Loucy (cell line): ENCODE data around the gene SLC25A13.

Source experiments
- H2AFZ ChIP-seq: fragments of 200-600 bp; sonication (generic); 2 replicates; pipeline ENCODE4 v1.6.0; 2016; ENCODE audit warnings: antibody characterized with exemption, mild to moderate bottlenecking, low read length, moderate library complexity
- H3F3A ChIP-seq: fragments of 200-600 bp; 2 replicates; pipeline ENCODE4 v1.6.0; 2016; ENCODE audit warnings: antibody characterized with exemption, low read depth, mild to moderate bottlenecking
- H3K27me3 ChIP-seq: fragments of 200-600 bp; sonication (generic); 2 replicates; pipeline ENCODE4 v1.6.1; 2014; ENCODE audit warnings: low read length, mild to moderate bottlenecking; ENCODE audit not compliant: insufficient read depth, poor library complexity, severe bottlenecking
- H3K36me3 ChIP-seq: fragments of 200-600 bp; sonication (generic); 2 replicates; pipeline ENCODE4 v1.6.1; 2016; ENCODE audit warnings: low read length; ENCODE audit not compliant: insufficient read depth
- H3K4me1 ChIP-seq: fragments of 200-600 bp; sonication (generic); 2 replicates; pipeline ENCODE4 v1.5.1; 2014; ENCODE audit warnings: low read length, mild to moderate bottlenecking; ENCODE audit not compliant: insufficient read depth, poor library complexity, severe bottlenecking
- H3K4me2 ChIP-seq: fragments of 200-600 bp; sonication (generic); 2 replicates; pipeline ENCODE4 v1.6.0; 2014; ENCODE audit warnings: antibody characterized with exemption, low read length, low read depth, mild to moderate bottlenecking; ENCODE audit not compliant: poor library complexity, severe bottlenecking
- H3K4me3 ChIP-seq: fragments of 200-600 bp; sonication (generic); 2 replicates; pipeline ENCODE4 v1.5.1; 2014; ENCODE audit warnings: low read length, mild to moderate bottlenecking, mixed read lengths; ENCODE audit not compliant: poor library complexity, severe bottlenecking
- H3K79me2 ChIP-seq: fragments of 200-600 bp; sonication (generic); 2 replicates; pipeline ENCODE4 v1.6.1; 2014; ENCODE audit warnings: low read length; ENCODE audit not compliant: insufficient read depth
- H3K9ac ChIP-seq: fragments of 200-600 bp; sonication (generic); 2 replicates; pipeline ENCODE4 v1.6.0; 2014; ENCODE audit warnings: mild to moderate bottlenecking, low read depth, low read length, moderate library complexity; ENCODE audit not compliant: poor library complexity, severe bottlenecking
- H3K9me2 ChIP-seq: fragments of 200-600 bp; sonication (generic); replicated peaks from 2 replicates; pipeline ENCODE4 v1.6.1; 2016; ENCODE audit warnings: low read depth, low read length, mixed read lengths
- H3K9me3 ChIP-seq: fragments of 200-600 bp; sonication (generic); 2 replicates; pipeline ENCODE4 v1.6.1; 2014; ENCODE audit warnings: mild to moderate bottlenecking, antibody characterized with exemption, low read length, low read depth; ENCODE audit not compliant: insufficient read depth
- H4K20me1 ChIP-seq: fragments of 200-600 bp; sonication (generic); 2 replicates; pipeline ENCODE4 v1.6.0; 2014; ENCODE audit warnings: antibody characterized with exemption, low read length, mild to moderate bottlenecking; ENCODE audit not compliant: insufficient read depth, poor library complexity, severe bottlenecking
- CTCF ChIP-seq: fragments of 200-600 bp; sonication (generic); conservative IDR thresholded peaks from 2 replicates; pipeline ENCODE4 v1.5.1; 2014; ENCODE audit warnings: mild to moderate bottlenecking, antibody characterized with exemption, low read length
- EZH2phosphoT487 ChIP-seq: fragments of 200-600 bp; IDR thresholded peaks from 2 replicates; pipeline ENCODE4 v1.6.1; 2018; ENCODE audit warnings: antibody characterized with exemption, mild to moderate bottlenecking, moderate library complexity, borderline replicate concordance

The SLC25A13 gene

GRCh38 chr7:96173781-96174180, 148.1 kb downstream of the SLC25A13 start:
- peaks cover 14% of the 10 kb centered on the region; the same call in 1 of the 2 replicates for H3K36me3 ChIP-seq
- H3K27me3 ChIP-seq, result no peaks in the 10 kb centered on the region
- no peak overlapping the region for H3K9ac ChIP-seq

GRCh38 chr7:96169439-96169838, 152.5 kb downstream of the SLC25A13 start:
- Histone ChIP-seq H4K20me1 (no peaks in the 10 kb centered on the region), H3K4me1 (no peaks in the 10 kb centered on the region), H3K27me3 (no peaks in the 10 kb centered on the region), H3F3A (no peaks in the 10 kb centered on the region), H3K9ac (no peak overlapping the region), H3K4me2 (no peak overlapping the region), H2AFZ (no peak overlapping the region), H3K79me2 (no peaks in the 10 kb centered on the region), H3K36me3 (peaks cover 18% of the 10 kb centered on the region; the same call in 1 of the 2 replicates), H3K9me2 (no peaks in the 10 kb centered on the region), H3K9me3 (no peaks in the 10 kb centered on the region), H3K4me3 (no peak overlapping the region)
- TF ChIP-seq CTCF (no peak), EZH2phosphoT487 (no peak)

More at GRCh38 chr7:96173781-96174180, 148.1 kb downstream of the SLC25A13 start:
- H3K4me1 ChIP-seq, result no peaks in the 10 kb centered on the region
- no peaks in the 10 kb centered on the region for H4K20me1 ChIP-seq
- no peak overlapping the region for H3K4me3 ChIP-seq
- no peak overlapping the region for H3K4me2 ChIP-seq
- no peaks in the 10 kb centered on the region for H3K9me3 ChIP-seq
- H3K79me2 ChIP-seq, result no peaks in the 10 kb centered on the region
- no peaks in the 10 kb centered on the region for H3K9me2 ChIP-seq
- no peak for TF ChIP-seq CTCF
- no peak for TF ChIP-seq EZH2phosphoT487
- no peaks in the 10 kb centered on the region for H3F3A ChIP-seq
- H2AFZ ChIP-seq, result no peak overlapping the region

- Histone ChIP-seq H4K20me1 (no peaks in the 10 kb centered on the region), H3K36me3 (peaks cover 24% of the 10 kb centered on the region; the same call in 1 of the 2 replicates), H3K9me2 (no peaks in the 10 kb centered on the region), H3K9me3 (no peaks in the 10 kb centered on the region), H3F3A (no peaks in the 10 kb centered on the region), H3K9ac (no peak overlapping the region), H3K4me3 (no peak overlapping the region), H3K79me2 (no peaks in the 10 kb centered on the region), H3K4me2 (no peak overlapping the region), H3K27me3 (no peaks in the 10 kb centered on the region), H2AFZ (no peak overlapping the region), H3K4me1 (no peaks in the 10 kb centered on the region)
- TF ChIP-seq EZH2phosphoT487 (no peak), CTCF (no peak)
Measured at GRCh38 chr7:96167424-96167823, 154.5 kb downstream of the SLC25A13 start.
